ENCODE data around the gene NRXN2. TPM values are rescaled to one million over a fixed set of nuclear protein-coding genes. Genes with fewer than 3 reads are reported as not detected.

Gene NRXN2
- total and polyA plus RNA-seq, 2 donors (not counting 3 experiments of a cell fraction or from before 2014, with no cell fraction given): not detected

- Histone ChIP-seq H3K9me3 (replicated peaks; ENCODE audit: control insufficient read depth, insufficient read depth, low read length) (no peaks in the 10 kb centered on the region), H2AFZ (ENCODE audit: low read depth, low read length) (no peak overlapping the region), H3K4me3 (replicated peaks in 1 of 3; ENCODE audit: insufficient read depth in 1 of 3, low read depth in 1 of 3, low read length in 3 of 3) (no peak overlapping the region), H3K36me3 (ENCODE audit: control insufficient read depth in 2 of 2, extremely low read depth in 1 of 2, insufficient read depth in 2 of 2, low read length in 2 of 2) (peaks cover 64 to 81% of the 10 kb centered on the region in 2 experiments), H3K4me1 (ENCODE audit: control insufficient read depth, extremely low read depth, insufficient read depth, low read length) (peaks cover 31% of the 10 kb centered on the region), H3K27me3 (ENCODE audit: control insufficient read depth in 2 of 2, insufficient read depth in 2 of 2, low read length in 2 of 2) (no peaks in the 10 kb centered on the region), H3K79me2 (ENCODE audit: control insufficient read depth, insufficient read depth, low read length) (peaks cover 91% of the 10 kb centered on the region), H4K20me1 (replicated peaks; ENCODE audit: control insufficient read depth, extremely low read depth, insufficient read depth, low read length) (peaks cover 23% of the 10 kb centered on the region), H3K9ac (replicated peaks; ENCODE audit: extremely low read depth, insufficient read depth, low read length) (no peak overlapping the region), H3K4me2 (ENCODE audit: insufficient read depth, low read length) (peak overlapping the region; percentile 48), H3K27ac (ENCODE audit: insufficient read depth, low read depth, low read length) (no peak overlapping the region), H3K9me1 (replicated peaks; ENCODE audit: control insufficient read depth, extremely low read depth, insufficient read depth, low read length) (no peaks in the 10 kb centered on the region)
- no peak for TF ChIP-seq CTCF (IDR thresholded peaks at IDR 0.05; ENCODE audit: extremely low read depth in 1 of 2, insufficient read depth in 1 of 2, low read depth in 1 of 2, low read length in 2 of 2)
- no peak for FAIRE-seq
- dilution Hi-C loops (cut with MboI; ENCODE audit: extremely low pct_ligation_motif_present, low sequenced_read_pairs): no loop called here
- BruUV-seq (replicated peaks): no TSS peak
- CTCF ChIA-PET: interaction anchor here (1.2 to 1.5 kb wide), 3 partner anchors 8 to 83 kb away, joined by 5 to 12 read pairs (median 6); partner anchors contain the start of gene PYGM
- no peak for DNase-seq (ENCODE audit: low read depth, low spot score)
- POLR2A ChIA-PET: interaction anchor here (0.8 kb wide), 1 partner anchor 8 kb away, joined by 8 read pairs; no protein-coding TSS in a partner anchor
- intact Hi-C loops (cut with micrococcal nuclease): no loop called here
Measured at GRCh38 chr11:64771861-64772260, 48.9 kb upstream of the NRXN2 start.

- ChIA-PET POLR2A (no interaction called here), CTCF (no interaction called here)
- no peak for TF ChIP-seq FOS (IDR thresholded peaks at IDR 0.05; ENCODE audit: borderline replicate concordance, insufficient read depth, low read length)
- no peak for TF ChIP-seq EZH2 (IDR thresholded peaks at IDR 0.05; ENCODE audit: borderline replicate concordance, low read depth, low read length, severe bottlenecking)
- TF ChIP-seq GATA2 (IDR thresholded peaks at IDR 0.05; ENCODE audit: insufficient read depth, insufficient read length, low read depth, low read length): no peak
- no peak for TF ChIP-seq CTCF (IDR thresholded peaks at IDR 0.05; ENCODE audit: extremely low read depth in 1 of 2, insufficient read depth in 1 of 2, low read depth in 1 of 2, low read length in 2 of 2)
- H3K27ac ChIP-seq (ENCODE audit: insufficient read depth, low read depth, low read length): no peak overlapping the region
- intact Hi-C loops (cut with micrococcal nuclease) (no loop called here), dilution Hi-C loops (cut with MboI; ENCODE audit: extremely low pct_ligation_motif_present, low sequenced_read_pairs) (no loop called here)
- no peaks in the 10 kb centered on the region for H3K9me1 ChIP-seq (replicated peaks; ENCODE audit: control insufficient read depth, extremely low read depth, insufficient read depth, low read length)
- H3K9ac ChIP-seq (replicated peaks; ENCODE audit: extremely low read depth, insufficient read depth, low read length): no peak overlapping the region
- peaks cover 65 to 68% of the 10 kb centered on the region in 2 experiments for H3K36me3 ChIP-seq (ENCODE audit: control insufficient read depth in 2 of 2, extremely low read depth in 1 of 2, insufficient read depth in 2 of 2, low read length in 2 of 2)
- no peak overlapping the region for H3K4me3 ChIP-seq (replicated peaks in 1 of 3; ENCODE audit: insufficient read depth in 1 of 3, low read depth in 1 of 3, low read length in 3 of 3)
- H3K27me3 ChIP-seq (ENCODE audit: control insufficient read depth in 2 of 2, insufficient read depth in 2 of 2, low read length in 2 of 2): no peaks in the 10 kb centered on the region
- no peak for DNase-seq (ENCODE audit: low read depth, low spot score)
- H4K20me1 ChIP-seq (replicated peaks; ENCODE audit: control insufficient read depth, extremely low read depth, insufficient read depth, low read length): peaks cover 14% of the 10 kb centered on the region
- peaks cover 20% of the 10 kb centered on the region for H3K4me1 ChIP-seq (ENCODE audit: control insufficient read depth, extremely low read depth, insufficient read depth, low read length)
- FAIRE-seq: no peak
- no peak overlapping the region for H3K4me2 ChIP-seq (ENCODE audit: insufficient read depth, low read length)
- H3K79me2 ChIP-seq (ENCODE audit: control insufficient read depth, insufficient read depth, low read length): peaks cover 77% of the 10 kb centered on the region
- H2AFZ ChIP-seq (ENCODE audit: low read depth, low read length): no peak overlapping the region
- no TSS peak for BruUV-seq (replicated peaks)
- no peaks in the 10 kb centered on the region for H3K9me3 ChIP-seq (replicated peaks; ENCODE audit: control insufficient read depth, insufficient read depth, low read length)
Measured at GRCh38 chr11:64770120-64770519, 47.1 kb upstream of the NRXN2 start.

All from endothelial cell of umbilical vein (primary cell).